Stimulated activated naive CD4-positive, alpha-beta T cell treated with Interleukin-2 at 50 U/mL for 16 hours (primary cell): ENCODE data around the gene SPPL2C.

ENCODE experiments used
- DNase-seq: peaks from one replicate; lab custom pipeline; 2025; lab: John Stamatoyannopoulos, UW

SPPL2C gene

GRCh38 chr17:45833920-45834319, 10.8 kb upstream of the SPPL2C start:
- no peak for DNase-seq

GRCh38 chr17:45834471-45835396, 9.9 kb upstream of the SPPL2C start:
- DNase-seq: no peak

- DNase-seq: no peak
These were observed 9.2 kb upstream of the SPPL2C start for GRCh38 chr17:45835481-45835880.

GRCh38 chr17:45836047-45837044, 8.3 kb upstream of the SPPL2C start:
- no peak for DNase-seq

- no peak for DNase-seq
These were observed 7.5 kb upstream of the SPPL2C start for GRCh38 chr17:45837187-45837586.

- DNase-seq: no peak
These were observed 7.1 kb upstream of the SPPL2C start for GRCh38 chr17:45837603-45838002.

- DNase-seq: no peak
These were observed 5.9 kb upstream of the SPPL2C start for GRCh38 chr17:45838751-45839295.

GRCh38 chr17:45839442-45839841, 5.2 kb upstream of the SPPL2C start:
- no peak for DNase-seq

- DNase-seq: no peak
These were observed 3.5 kb upstream of the SPPL2C start for GRCh38 chr17:45841186-45841585.

GRCh38 chr17:45841883-45842525, 2.7 kb upstream of the SPPL2C start:
- DNase-seq: no peak

GRCh38 chr17:45843722-45844121, 959 bp upstream of the SPPL2C start:
- no peak for DNase-seq

GRCh38 chr17:45845376-45846185, 900 bp downstream of the SPPL2C start:
- DNase-seq: no peak

GRCh38 chr17:45846223-45846622, 1.5 kb downstream of the SPPL2C start:
- no peak for DNase-seq

GRCh38 chr17:45846646-45847045, 2.0 kb downstream of the SPPL2C start:
- DNase-seq: no peak

- no peak for DNase-seq
These were observed 2.4 kb downstream of the SPPL2C start for GRCh38 chr17:45847101-45847500.

- no peak for DNase-seq
These were observed 3.1 kb downstream of the SPPL2C start for GRCh38 chr17:45847747-45848146.

GRCh38 chr17:45848405-45848804, 3.7 kb downstream of the SPPL2C start:
- DNase-seq: no peak

- DNase-seq: no peak
These were observed 4.3 kb downstream of the SPPL2C start for GRCh38 chr17:45848868-45849535.

GRCh38 chr17:45849536-45849990, 4.9 kb downstream of the SPPL2C start:
- DNase-seq: no peak

- DNase-seq: no peak
These were observed 5.3 kb downstream of the SPPL2C start for GRCh38 chr17:45850011-45850410.
